GM18498 (cell line): Measurements from ENCODE around the gene AMZ1.
"Not testable (repeated sequence)": the region's sequence is repeated elsewhere in the genome, so short reads cannot be mapped to it uniquely, and the experiment has no call there.

Experiments
- ATAC-seq: cut with Tn5 transposase; IDR thresholded peaks from one replicate; pipeline ENCODE4 v1.9.1; 2021; ENCODE audit warnings: mild to moderate bottlenecking, moderate library complexity; ENCODE audit not compliant: unreplicated experiment

Gene AMZ1

GRCh38 chr7:2666588-2667250 lies 21.3 kb upstream of the AMZ1 start:
- ATAC-seq, result no peak

GRCh38 chr7:2667843-2668242 lies 20.2 kb upstream of the AMZ1 start:
- ATAC-seq, result no peak

- no peak for ATAC-seq
Observed at GRCh38 chr7:2668401-2668800, 19.6 kb upstream of the AMZ1 start.

DNA sequence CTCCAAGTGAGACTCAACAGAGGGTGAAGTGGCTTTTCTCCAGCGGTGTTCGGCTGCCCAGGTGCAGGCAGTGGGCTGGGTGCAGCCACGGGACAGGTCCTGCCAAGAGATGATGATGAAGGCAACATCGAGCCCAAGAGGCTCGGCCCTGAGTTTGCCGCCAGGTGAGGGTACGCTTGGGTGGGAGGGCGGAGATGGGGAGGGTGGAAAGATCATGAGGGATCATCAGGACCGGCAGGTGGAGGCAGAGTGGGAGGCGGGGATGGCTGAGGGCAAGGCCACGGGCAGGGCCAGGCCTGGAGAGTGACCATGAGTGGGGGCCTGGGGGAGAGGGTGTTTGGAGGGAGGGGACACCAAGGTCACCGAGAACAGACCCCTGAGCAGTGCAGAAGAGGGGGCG lies 17.8 kb upstream of the AMZ1 start:
- no peak for ATAC-seq

DNA sequence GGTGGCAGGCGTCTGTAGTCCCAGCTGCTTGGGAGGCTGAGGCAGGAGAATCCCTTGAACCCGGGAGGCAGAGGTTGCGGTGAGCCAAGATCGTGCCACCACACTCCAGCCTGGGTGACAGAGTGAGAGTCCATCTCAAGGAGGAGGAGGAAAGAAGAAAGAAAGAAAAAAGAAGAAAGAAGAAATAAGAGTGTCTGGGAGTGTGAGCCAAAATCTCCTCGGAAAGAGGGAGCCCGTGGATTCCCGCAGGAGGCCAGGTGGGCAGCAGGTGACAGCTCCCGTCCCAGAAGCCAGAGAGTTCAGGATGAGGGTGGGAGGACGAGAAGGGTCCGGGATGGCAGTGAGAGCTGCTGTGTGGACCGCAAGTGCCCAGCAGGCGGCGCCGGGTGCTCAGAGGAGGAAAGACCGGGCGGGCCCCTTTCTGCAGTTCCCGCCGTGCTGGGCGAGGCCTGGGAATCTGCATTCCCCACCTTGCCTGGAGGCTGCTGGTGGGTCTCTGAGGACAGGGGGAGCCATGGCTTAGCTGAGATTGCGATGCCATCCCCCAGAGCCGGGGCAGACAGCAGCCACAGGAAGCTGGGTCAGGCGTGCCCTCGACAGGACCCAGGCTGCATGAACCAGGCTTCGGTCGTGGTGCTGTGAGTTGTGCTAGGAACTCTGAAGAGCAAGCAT lies 17.1 kb upstream of the AMZ1 start:
- ATAC-seq, result peak; percentile 45

DNA sequence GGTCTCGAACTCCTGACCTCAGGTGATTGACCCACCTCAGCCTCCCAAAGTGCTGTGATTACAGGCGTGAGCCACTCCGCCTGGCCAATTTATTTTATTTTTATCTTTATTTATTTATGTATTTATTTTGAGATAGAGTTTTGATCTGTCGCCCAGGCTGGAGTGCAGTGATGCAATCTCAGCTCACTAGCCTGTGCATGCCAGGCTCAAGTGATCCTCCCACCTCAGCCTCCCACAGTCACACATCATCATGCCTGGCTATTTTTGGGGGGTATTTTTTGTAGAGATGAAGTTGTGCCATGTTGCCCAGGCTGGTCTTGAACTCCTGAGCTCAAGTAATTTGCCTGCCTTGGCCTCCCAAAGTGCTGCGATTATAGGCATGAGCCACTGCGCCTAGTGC lies 14.8 kb upstream of the AMZ1 start:
- not testable (repeated sequence) for ATAC-seq

DNA sequence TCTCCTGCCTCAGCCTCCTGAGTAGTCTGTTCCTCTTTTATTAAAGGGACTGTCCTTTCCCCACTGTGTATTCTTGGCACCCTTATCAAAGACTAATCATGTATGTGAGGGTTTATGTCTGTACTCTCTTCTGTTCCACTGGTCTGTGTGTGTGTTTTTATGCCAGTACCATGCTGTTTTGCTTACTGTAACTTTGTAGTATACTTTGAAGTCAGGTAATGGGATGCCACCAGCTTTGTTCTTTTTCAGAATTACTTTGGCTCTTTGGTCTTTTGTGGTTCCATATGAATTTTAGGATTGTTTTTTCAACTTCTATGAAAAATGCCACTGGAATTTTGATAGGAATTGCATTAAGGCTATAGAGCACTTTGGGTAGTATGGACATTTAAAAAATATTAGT lies 14.1 kb upstream of the AMZ1 start:
- no peak for ATAC-seq

DNA sequence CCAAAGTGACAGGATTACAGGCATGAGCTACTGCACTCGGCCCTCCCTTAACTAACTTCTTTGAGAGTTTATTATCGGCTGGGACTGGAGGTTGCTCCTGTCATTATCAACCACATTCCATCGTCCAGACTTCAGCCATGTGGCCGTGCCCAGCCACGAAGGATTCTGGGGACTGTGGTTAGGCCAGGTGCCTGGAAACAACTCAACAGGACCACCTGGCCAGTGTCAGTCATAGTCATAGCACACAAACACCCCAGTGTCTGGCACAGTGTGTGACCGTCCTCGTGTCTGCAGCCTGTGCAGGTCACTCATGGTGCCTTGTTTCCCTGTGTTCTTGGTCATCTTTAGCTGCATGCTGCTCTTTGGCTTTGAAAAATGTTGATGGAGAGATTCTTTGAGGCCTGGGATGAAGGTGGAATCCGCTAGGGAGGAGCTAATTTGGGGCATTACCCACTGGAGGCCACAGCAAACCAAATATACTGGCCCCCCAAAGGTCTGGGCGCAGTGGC lies 12.7 kb upstream of the AMZ1 start:
- no peak for ATAC-seq

DNA sequence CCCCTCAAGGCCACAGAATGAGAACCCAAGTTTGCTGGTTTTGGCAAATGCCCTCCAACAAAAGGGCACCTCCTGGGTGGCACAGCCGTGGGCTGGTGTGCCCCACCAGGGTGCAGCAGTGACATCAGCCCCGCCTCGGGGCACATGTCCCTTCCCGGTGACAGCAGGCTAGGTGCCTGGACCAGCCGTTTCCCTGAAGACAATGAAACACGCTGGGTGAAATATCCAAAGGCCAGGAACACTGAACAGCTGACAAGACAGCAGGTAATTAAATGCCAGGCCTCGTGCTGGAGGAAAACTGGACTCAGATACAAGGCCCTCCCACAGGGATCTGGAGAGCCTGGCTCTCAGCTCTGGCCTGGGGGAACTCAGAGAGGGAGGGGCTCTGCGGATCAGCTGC lies 11.4 kb upstream of the AMZ1 start:
- not testable (repeated sequence) for ATAC-seq

- not testable (repeated sequence) for ATAC-seq
Observed at GRCh38 chr7:2678454-2678853, 9.5 kb upstream of the AMZ1 start.

DNA sequence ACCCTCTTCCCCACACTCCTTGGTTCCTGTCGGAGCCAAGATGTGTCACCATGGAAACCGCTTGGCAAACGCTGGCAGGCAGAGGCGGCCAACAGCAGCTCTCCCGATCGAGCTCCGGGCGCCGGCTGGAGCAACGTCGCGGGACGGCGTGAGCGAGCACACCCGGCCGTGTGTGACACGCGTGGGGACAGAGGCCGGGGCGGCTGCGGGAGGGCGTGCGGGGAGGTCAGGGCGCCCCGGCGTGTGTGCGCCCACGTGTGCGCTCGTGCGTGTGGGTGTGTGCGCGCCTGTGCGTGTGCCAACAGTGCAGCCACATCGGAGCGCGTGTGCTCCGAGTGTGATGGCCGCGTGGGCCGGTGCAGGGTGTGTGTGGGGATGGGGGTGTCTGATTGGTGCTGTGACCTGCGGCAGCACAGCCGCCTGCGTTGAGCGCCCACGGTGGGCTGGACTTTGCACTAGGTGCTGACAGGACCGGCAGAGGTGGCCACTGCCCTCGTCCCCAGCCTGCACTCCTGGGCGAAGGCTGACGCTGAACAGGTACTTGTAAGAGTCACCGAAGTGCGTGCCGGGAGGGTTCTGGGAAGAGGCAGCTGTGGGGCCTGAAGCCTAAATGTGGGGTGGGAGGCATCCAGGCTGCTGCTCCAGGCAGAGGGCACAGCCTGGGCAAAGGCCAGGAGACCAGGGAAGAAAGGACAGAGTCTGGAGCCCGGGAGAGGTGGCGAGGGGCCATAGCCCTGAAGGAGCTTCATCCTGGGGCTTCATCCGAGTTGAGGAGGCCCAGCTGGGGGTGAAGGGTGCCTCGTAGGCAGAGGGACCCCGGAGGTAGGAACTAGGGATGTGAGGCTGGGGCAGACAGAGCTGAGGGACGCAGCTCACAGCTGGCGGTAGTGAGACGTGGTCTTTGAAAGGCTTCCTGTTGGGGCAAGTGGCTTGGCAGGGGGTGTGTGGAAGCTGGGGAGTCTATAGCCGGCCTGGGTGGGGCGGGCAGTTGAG lies 8.6 kb upstream of the AMZ1 start:
- ATAC-seq, result not testable (repeated sequence)

- no peak for ATAC-seq
Observed at GRCh38 chr7:2680256-2680655, 7.7 kb upstream of the AMZ1 start.

- ATAC-seq, result no peak
Observed at GRCh38 chr7:2680792-2681490, 7.1 kb upstream of the AMZ1 start.

DNA sequence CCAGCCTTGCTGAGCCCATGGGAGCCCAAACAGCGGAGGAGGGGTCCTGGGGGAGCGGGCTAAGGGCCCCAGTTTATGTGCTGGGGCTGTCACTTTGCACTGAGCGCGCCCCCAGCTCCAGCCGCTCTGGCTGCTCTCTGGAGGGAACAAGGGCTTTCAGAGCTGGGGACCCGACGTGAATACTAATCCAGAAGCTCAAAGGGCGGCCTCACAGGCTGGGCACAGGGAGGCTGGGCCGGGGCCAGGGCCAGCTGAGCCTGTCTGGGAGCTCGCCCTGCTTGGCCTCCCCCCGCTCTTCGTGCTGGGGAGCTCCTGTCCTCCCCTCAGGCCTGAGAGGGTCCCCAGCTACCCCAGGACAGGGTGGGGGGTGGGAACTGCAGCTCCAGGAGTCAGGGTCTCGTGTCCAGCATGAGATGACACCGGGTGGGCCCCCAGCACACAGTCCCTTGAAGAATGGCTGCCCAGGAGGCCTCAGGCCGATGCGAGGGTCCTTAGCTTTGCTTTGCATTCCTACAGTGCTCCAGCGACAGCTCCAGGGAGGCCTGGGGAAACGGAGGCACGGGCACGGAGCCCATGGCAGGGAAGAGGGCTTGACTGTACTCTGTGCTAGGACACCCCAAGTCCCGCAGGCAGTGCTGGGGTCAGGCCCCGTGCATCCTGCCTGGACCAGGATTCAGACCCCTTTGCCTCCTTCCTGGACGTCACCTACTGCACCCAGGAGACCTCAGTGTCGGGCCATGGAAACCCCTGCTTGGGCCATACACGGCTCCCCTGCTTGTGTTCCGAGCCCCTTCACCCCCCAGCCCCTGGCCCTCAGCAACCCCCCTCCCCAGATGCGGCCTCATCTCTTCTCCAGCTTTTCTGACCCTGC lies 5.8 kb upstream of the AMZ1 start:
- ATAC-seq, result no peak

- no peak for ATAC-seq
Observed at GRCh38 chr7:2684501-2684900, 3.5 kb upstream of the AMZ1 start.

GRCh38 chr7:2686101-2686500 lies 1.9 kb upstream of the AMZ1 start:
- ATAC-seq, result no peak

GRCh38 chr7:2687338-2687869 lies 598 bp upstream of the AMZ1 start:
- no peak for ATAC-seq

DNA sequence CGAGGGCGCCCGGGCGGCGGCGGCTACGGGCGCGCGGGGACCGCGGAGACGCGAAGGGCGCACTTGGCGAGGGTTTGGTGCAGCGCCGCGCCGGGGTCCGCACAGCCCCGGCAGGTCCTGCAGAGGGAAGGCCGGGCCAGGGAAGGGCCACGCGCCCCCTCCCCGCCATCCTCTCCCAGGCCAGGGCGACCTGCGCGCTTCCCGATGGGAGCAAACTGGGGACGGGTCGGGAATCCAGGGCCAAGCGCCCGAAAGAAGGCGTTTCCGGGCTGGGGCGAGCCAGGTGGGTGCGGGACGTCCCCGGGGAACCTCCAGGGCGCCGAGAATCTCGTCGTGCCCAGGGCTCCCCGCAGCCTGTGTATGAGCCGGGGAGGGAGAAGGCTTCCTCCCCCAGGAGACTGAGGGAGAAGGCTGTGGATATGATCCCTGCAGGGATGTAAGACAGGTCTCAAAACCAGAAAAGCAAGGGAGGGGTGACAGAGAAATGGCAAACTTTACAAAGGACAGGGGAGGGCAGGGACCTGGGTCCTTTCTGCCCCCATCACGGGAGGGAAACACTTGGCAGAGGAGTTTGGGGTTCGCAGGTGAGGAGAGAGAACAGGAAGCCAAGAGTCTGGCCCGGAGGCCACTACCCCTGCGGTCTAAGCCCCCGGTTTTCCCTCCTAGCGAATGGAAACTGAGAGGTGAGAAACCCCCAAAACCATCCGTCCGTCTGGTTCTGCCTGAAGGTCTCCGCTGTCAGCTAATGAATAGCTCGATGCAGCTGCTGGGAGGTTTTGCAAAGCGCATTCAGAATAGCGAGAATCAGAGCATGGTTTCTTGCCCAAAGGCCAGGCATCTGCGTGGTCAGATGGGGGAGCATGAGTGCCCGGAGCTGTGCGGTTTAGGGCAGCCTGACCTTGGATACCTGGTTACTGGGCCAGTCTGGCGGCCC lies 674 bp downstream of the AMZ1 start:
- peak; percentile 72 for ATAC-seq
